ENCODE results near the gene AHRR.

DNA sequence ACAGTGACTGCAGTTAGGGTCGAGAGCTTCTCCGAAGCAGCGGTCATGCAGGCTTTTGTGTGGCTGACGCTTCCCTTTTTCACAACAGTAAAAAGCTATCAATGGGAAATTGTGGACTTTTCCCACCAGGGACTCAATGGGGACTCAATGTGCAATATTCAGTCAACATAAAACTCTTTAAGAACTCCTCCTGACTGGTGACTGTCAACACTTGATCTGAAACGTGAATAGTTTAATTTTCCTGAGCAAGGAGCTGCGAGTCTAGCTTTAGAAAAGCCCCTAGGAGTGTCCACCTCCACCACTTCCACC is 150.2 kb downstream of the AHRR start:
- TF ChIP-seq, protein P1, sequence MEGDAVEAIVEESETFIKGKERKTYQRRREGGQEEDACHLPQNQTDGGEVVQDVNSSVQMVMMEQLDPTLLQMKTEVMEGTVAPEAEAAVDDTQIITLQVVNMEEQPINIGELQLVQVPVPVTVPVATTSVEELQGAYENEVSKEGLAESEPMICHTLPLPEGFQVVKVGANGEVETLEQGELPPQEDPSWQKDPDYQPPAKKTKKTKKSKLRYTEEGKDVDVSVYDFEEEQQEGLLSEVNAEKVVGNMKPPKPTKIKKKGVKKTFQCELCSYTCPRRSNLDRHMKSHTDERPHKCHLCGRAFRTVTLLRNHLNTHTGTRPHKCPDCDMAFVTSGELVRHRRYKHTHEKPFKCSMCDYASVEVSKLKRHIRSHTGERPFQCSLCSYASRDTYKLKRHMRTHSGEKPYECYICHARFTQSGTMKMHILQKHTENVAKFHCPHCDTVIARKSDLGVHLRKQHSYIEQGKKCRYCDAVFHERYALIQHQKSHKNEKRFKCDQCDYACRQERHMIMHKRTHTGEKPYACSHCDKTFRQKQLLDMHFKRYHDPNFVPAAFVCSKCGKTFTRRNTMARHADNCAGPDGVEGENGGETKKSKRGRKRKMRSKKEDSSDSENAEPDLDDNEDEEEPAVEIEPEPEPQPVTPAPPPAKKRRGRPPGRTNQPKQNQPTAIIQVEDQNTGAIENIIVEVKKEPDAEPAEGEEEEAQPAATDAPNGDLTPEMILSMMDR (conservative IDR thresholded peaks at IDR 0.05; ENCODE audit: low read depth, low read length) = no peak
- TF ChIP-seq NFE2L2 (IDR thresholded peaks at IDR 0.05; ENCODE audit: low read depth, low read length) = no peak
